ENCODE data around the gene GALNT5. TPM values are rescaled to one million over a fixed set of nuclear protein-coding genes. Genes with fewer than 3 reads are reported as not detected.

Gene GALNT5
- total RNA-seq, 1 experiment from 2014 or later = 0.07 TPM

- Histone ChIP-seq H3K4me3 (ENCODE audit: insufficient read depth, low read depth, low read length) (no peak overlapping the region), H3K36me3 (replicated peaks; ENCODE audit: control insufficient read depth, insufficient read depth, low read length) (no peaks in the 10 kb centered on the region), H3K27me3 (ENCODE audit: control insufficient read depth, insufficient read depth, low read length) (no peaks in the 10 kb centered on the region)
- no peak for DNase-seq
Observed at GRCh38 chr2:157291018-157291417, 33.5 kb downstream of the GALNT5 start.

DNA sequence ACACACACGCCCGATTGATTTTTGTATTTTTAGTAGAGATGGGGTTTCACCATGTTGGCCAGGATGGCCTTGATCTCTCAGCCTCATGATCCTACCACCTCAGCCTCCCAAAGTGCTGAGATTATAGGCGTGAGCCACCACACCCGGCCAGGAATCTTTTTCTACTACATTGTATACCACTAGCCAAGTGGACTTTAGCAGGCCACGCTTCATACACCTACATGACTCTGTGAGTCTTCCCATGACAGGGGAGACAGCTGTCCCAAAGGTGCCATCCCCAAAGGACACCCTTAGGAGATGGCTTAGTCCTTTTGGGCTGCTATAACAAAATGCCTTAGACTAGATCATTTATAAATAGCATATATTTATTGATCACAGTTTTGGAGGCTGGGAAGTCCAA is 35.3 kb downstream of the GALNT5 start:
- no peak for DNase-seq
- Histone ChIP-seq H3K4me3 (ENCODE audit: insufficient read depth, low read depth, low read length) (no peak overlapping the region), H3K27me3 (ENCODE audit: control insufficient read depth, insufficient read depth, low read length) (no peaks in the 10 kb centered on the region), H3K36me3 (replicated peaks; ENCODE audit: control insufficient read depth, insufficient read depth, low read length) (no peaks in the 10 kb centered on the region)

DNA sequence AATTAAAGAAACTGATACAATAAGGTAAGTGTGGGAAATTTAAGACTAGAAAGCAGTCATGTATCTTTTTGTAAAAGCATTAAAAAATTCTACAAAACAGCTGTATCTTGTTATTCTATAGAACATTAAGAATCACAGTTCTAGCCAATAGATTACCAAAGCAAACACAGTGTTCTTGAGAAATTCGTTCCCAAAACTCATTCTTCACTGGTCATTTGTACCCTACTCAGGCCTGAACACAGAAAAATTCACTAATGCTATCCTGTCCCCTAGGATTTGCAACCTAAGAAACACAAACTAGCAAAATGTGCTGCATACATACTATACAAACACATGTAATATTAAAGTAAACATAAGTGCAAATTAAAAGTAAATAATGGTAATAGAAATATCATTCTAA is 39.0 kb downstream of the GALNT5 start:
- Histone ChIP-seq H3K27me3 (ENCODE audit: control insufficient read depth, insufficient read depth, low read length) (no peaks in the 10 kb centered on the region), H3K36me3 (replicated peaks; ENCODE audit: control insufficient read depth, insufficient read depth, low read length) (no peaks in the 10 kb centered on the region), H3K4me3 (ENCODE audit: insufficient read depth, low read depth, low read length) (no peak overlapping the region)
- no peak for DNase-seq

DNA sequence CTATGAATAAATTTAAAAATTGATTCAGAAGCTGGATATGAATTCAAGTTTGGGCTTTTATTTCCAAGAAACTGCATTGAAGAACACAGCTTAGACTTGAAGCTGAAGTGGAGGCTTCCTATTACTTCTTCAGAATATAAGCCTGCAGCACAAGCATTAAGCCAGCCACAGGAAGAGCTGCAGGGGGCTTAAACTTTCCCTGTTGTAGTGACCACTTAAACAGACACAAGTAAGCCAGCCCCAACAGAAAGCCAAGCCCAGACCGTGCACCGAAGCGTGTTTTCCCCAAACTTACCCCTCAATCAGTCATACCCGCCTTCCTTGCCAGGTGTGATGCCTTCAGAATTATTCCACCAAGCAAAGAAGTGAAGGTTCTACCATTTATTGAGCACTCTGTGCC is 39.5 kb downstream of the GALNT5 start:
- Histone ChIP-seq H3K36me3 (replicated peaks; ENCODE audit: control insufficient read depth, insufficient read depth, low read length) (no peaks in the 10 kb centered on the region), H3K4me3 (ENCODE audit: insufficient read depth, low read depth, low read length) (no peak overlapping the region), H3K27me3 (ENCODE audit: control insufficient read depth, insufficient read depth, low read length) (no peaks in the 10 kb centered on the region)
- no peak for DNase-seq

GRCh38 chr2:157301307-157301706 is 43.8 kb downstream of the GALNT5 start:
- no peaks in the 10 kb centered on the region for H3K36me3 ChIP-seq (replicated peaks; ENCODE audit: control insufficient read depth, insufficient read depth, low read length)
- no peak for DNase-seq
- no peaks in the 10 kb centered on the region for H3K27me3 ChIP-seq (ENCODE audit: control insufficient read depth, insufficient read depth, low read length)
- no peak overlapping the region for H3K4me3 ChIP-seq (ENCODE audit: insufficient read depth, low read depth, low read length)

GRCh38 chr2:157302492-157303099 is 45.1 kb downstream of the GALNT5 start:
- peak; percentile 21 for DNase-seq
- H3K36me3 ChIP-seq (replicated peaks; ENCODE audit: control insufficient read depth, insufficient read depth, low read length) = no peaks in the 10 kb centered on the region
- no peak overlapping the region for H3K4me3 ChIP-seq (ENCODE audit: insufficient read depth, low read depth, low read length)
- no peaks in the 10 kb centered on the region for H3K27me3 ChIP-seq (ENCODE audit: control insufficient read depth, insufficient read depth, low read length)

DNA sequence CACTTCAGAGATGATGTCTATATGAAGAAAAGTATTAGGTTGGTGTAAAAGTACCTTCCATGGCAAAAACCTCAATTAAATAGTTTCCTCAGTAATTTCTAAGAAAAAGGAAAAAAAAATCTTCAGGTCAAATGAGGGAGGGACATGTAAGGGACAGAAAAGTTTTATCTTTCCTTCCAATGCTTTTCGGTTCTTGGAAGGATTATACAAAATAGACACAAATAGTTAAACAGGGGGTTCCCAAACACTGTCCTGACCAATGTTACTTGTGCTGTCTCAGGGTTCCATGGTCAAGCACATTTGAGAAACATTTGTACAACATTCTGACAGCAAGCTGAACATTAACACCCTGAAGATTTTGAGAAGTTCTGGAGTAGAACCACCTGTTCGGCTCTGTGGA is 46.1 kb downstream of the GALNT5 start:
- H3K36me3 ChIP-seq (replicated peaks; ENCODE audit: control insufficient read depth, insufficient read depth, low read length) = no peaks in the 10 kb centered on the region
- DNase-seq = no peak
- no peaks in the 10 kb centered on the region for H3K27me3 ChIP-seq (ENCODE audit: control insufficient read depth, insufficient read depth, low read length)
- no peak overlapping the region for H3K4me3 ChIP-seq (ENCODE audit: insufficient read depth, low read depth, low read length)

DNA sequence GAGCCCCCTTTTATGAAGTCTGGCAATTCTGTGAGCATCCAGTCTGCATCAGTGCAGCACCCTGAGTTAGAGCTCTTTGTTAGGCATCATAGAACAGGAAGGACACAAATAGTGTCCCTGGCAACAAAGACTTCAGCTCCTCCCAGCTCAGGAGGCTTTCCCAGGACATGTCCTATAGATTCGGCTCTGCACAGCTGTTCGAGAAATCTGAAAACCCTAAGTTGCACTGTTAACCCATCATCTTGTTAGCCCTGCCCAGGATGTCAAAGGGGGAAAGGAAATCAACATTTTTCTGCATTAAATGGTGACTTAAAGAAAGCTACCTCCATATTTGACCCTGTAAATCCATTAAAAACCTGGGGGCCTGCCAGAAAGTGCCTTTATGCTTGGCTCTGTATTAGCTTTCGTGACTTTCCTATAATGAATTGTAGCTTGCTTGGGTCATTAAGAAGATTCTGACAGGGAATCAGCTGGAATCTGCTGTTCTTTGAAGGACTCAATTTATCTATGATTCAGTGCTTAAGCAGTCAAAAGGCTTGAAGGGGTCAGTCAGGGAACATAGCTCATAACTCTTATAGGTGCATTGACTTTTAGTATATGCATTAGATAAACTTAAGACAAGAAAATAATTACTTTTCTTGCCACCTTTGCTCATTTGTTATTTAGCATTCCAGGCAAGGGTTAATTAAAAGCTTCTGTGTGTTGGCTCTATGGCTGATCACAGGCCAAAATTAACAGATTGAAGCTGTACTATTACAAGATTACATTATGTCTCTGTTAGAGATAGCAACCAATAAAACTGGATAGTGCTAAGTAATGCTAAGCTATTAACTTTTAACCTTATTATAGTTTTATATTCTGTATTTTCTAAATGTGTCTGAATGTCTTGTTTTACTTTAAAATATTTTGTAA is 47.6 kb downstream of the GALNT5 start:
- no peak overlapping the region for H3K4me3 ChIP-seq (ENCODE audit: insufficient read depth, low read depth, low read length)
- DNase-seq = no peak
- no peaks in the 10 kb centered on the region for H3K36me3 ChIP-seq (replicated peaks; ENCODE audit: control insufficient read depth, insufficient read depth, low read length)
- no peaks in the 10 kb centered on the region for H3K27me3 ChIP-seq (ENCODE audit: control insufficient read depth, insufficient read depth, low read length)

DNA sequence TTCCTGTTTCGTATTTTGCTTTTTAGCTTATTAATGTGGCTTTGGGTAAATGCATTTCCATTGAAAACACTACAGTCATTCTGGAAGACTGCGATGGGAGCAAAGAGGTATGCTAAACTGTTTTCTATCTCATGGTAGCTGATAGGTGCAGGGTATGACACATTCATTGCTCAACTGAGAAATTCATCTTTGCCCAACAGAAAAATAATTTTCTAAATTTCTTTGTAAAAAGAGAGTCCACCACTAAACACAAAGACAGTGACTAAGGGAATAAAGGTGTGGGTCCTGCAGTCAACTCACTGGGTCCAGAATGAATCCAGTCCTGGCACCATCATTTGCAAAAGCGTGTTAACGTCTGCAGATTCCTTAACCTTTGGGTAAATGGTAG is 48.2 kb downstream of the GALNT5 start:
- no peak for DNase-seq
- Histone ChIP-seq H3K27me3 (ENCODE audit: control insufficient read depth, insufficient read depth, low read length) (no peaks in the 10 kb centered on the region), H3K36me3 (replicated peaks; ENCODE audit: control insufficient read depth, insufficient read depth, low read length) (no peaks in the 10 kb centered on the region), H3K4me3 (ENCODE audit: insufficient read depth, low read depth, low read length) (no peak overlapping the region)

DNA sequence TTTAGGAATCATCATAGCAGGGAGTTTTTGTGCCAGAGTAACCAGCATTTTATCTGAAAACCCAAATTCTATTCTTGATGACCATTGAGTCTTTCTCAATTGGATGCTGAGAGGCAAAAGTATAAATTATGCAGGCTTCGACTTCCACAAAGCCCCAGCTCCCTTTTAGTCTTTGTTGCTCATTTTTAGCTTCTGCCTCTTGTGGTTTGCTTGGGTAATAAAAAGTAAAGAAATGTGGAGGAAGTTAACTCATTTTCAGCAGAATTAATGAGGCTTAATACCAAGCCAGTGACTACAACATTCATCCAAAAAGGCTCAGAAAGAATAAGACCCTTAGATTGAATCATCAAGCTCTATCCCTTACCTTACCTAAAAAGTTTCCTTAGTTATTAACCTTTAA is 49.5 kb downstream of the GALNT5 start:
- Histone ChIP-seq H3K27me3 (ENCODE audit: control insufficient read depth, insufficient read depth, low read length) (no peaks in the 10 kb centered on the region), H3K4me3 (ENCODE audit: insufficient read depth, low read depth, low read length) (no peak overlapping the region)
- no peak for DNase-seq

DNA sequence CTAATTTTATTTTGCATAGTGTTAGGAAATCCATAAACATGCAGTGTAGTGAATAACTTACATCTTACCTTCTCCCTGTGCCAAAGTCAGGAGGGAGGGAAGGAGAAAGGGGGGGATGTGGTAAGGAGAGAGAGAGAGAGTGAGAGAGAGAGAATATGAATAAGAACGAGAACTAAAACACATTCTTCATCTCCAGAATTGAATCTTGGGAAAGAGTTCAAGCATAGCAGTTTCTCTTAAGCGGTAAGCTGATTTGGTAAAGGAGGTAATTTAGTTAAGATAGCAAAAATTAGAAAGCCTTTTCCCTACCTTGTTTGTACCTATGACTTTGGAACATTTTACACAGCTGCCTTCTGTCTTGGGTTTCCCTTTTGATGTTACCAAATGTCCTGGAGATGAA is 52.4 kb downstream of the GALNT5 start:
- no peaks in the 10 kb centered on the region for H3K27me3 ChIP-seq (ENCODE audit: control insufficient read depth, insufficient read depth, low read length)
- H3K4me3 ChIP-seq (ENCODE audit: insufficient read depth, low read depth, low read length) = no peak overlapping the region
- no peak for DNase-seq
- H3K36me3 ChIP-seq (replicated peaks; ENCODE audit: control insufficient read depth, insufficient read depth, low read length) = no peaks in the 10 kb centered on the region

More for the DNA sequence above, 49.5 kb downstream of the GALNT5 start:
- no peaks in the 10 kb centered on the region for H3K36me3 ChIP-seq (replicated peaks; ENCODE audit: control insufficient read depth, insufficient read depth, low read length)

DNA sequence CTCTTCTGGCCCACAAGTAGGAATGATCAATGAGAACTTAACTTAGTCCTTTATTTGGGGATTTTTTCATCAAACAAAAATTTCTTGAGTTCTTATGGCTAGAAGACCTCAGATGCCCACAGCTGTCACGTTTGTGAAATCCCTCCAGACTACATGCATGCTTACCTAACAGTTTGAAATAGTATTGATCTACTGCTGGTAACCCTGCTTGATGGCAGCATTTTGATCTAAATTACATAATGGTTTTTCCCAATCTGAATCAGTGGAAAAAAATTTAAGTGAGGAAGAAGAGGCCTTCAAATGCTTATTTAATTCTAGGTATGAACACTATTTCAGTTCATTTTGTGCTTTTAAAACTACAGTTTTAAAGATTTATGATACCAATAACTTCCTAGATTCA is 54.2 kb downstream of the GALNT5 start:
- no peak for DNase-seq
- Histone ChIP-seq H3K27me3 (ENCODE audit: control insufficient read depth, insufficient read depth, low read length) (no peaks in the 10 kb centered on the region), H3K4me3 (ENCODE audit: insufficient read depth, low read depth, low read length) (no peak overlapping the region), H3K36me3 (replicated peaks; ENCODE audit: control insufficient read depth, insufficient read depth, low read length) (no peaks in the 10 kb centered on the region)

- Histone ChIP-seq H3K27me3 (ENCODE audit: control insufficient read depth, insufficient read depth, low read length) (no peaks in the 10 kb centered on the region), H3K36me3 (replicated peaks; ENCODE audit: control insufficient read depth, insufficient read depth, low read length) (no peaks in the 10 kb centered on the region), H3K4me3 (ENCODE audit: insufficient read depth, low read depth, low read length) (no peak overlapping the region)
- DNase-seq = no peak
Observed at GRCh38 chr2:157312866-157313486, 55.5 kb downstream of the GALNT5 start.

DNA sequence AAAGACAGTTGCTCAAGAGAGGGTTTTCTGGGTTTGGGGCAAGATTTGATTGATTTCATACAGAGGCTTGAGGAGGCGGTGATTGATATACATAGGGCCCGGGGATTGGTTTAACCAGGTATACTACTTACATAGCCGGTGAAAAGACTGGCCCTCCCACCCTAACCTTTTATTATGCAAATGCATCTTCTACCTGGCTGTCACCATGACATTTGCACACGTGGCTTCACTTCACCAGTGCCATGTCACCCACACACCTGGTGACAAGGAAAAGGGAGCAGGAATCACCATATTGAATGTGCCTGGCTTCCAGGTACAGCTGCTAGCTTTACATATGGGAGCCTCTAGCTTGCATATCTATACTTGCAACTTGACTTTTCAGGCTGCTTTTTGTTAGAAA is 58.4 kb downstream of the GALNT5 start:
- no peaks in the 10 kb centered on the region for H3K36me3 ChIP-seq (replicated peaks; ENCODE audit: control insufficient read depth, insufficient read depth, low read length)
- DNase-seq = peak; percentile 2
- no peak overlapping the region for H3K4me3 ChIP-seq (ENCODE audit: insufficient read depth, low read depth, low read length)
- H3K27me3 ChIP-seq (ENCODE audit: control insufficient read depth, insufficient read depth, low read length) = no peaks in the 10 kb centered on the region

DNA sequence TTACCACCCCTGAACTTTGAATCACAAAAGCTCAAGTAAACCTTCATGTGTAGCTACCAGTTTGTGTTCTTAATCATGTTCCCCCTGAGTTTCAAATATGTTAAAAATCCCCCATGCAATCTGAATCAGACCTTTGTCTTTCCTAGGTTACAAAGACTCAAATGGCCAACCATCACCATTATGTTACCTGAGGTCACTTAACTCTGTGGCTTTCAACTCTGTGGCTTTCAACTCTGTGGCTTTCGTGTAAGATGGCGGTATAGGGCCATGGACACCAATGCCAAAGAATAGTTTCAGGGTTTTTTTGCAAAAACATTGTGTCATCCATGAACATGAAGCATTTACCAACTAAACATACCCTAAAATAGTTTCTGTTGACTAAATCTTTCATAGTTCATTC is 61.4 kb downstream of the GALNT5 start:
- no peak overlapping the region for H3K4me3 ChIP-seq (ENCODE audit: insufficient read depth, low read depth, low read length)
- no peaks in the 10 kb centered on the region for H3K27me3 ChIP-seq (ENCODE audit: control insufficient read depth, insufficient read depth, low read length)
- H3K36me3 ChIP-seq (replicated peaks; ENCODE audit: control insufficient read depth, insufficient read depth, low read length) = no peaks in the 10 kb centered on the region
- no peak for DNase-seq
